ENCODE measurements around the gene FRAS1. TPM values are rescaled to one million over a fixed set of nuclear protein-coding genes. Genes with fewer than 3 reads are reported as not detected.
"Not testable (repeated sequence)": the region's sequence is repeated elsewhere in the genome, so short reads cannot be mapped to it uniquely, and the experiment has no call there.

The FRAS1 gene
- total RNA-seq, 1 experiment from 2014 or later = 13.1 TPM

GRCh38 chr4:78496021-78496643 is 439.0 kb downstream of the FRAS1 start:
- POLR2A ChIA-PET (ENCODE audit: unreplicated experiment) = no interaction called here
- H3K4me3 ChIP-seq = no peak overlapping the region
- no peak overlapping the region for H3K4me2 ChIP-seq
- no TSS peak for BruUV-seq (replicated peaks)
- no peak overlapping the region for H3K27ac ChIP-seq
- no peak for DNase-seq
- no peaks in the 10 kb centered on the region for H3K9me3 ChIP-seq (ENCODE audit: insufficient read depth, low read depth)
- TF ChIP-seq CTCF (conservative IDR thresholded peaks at IDR 0.05) = no peak
- TF ChIP-seq EZH2 (IDR thresholded peaks at IDR 0.05; ENCODE audit: low read depth) = no peak
- H3K36me3 ChIP-seq (ENCODE audit: low read depth) = no peaks in the 10 kb centered on the region
- no peaks in the 10 kb centered on the region; the same call in 1 of the 2 replicates for H3F3A ChIP-seq (ENCODE audit: insufficient read depth, low read depth)
- H2AFZ ChIP-seq = no peak overlapping the region
- no peaks in the 10 kb centered on the region for H3K4me1 ChIP-seq (replicated peaks; ENCODE audit: insufficient read depth)
- CTCF ChIA-PET = no interaction called here
- H3K9me2 ChIP-seq (ENCODE audit: insufficient read depth) = no peaks in the 10 kb centered on the region
- no peaks in the 10 kb centered on the region for H3K79me2 ChIP-seq (ENCODE audit: low read depth)
- H3K27me3 ChIP-seq (ENCODE audit: insufficient read depth, low read depth) = no peaks in the 10 kb centered on the region
- H4K20me1 ChIP-seq (ENCODE audit: insufficient read depth) = no peaks in the 10 kb centered on the region
- intact Hi-C loops (cut with micrococcal nuclease; ENCODE audit: unreplicated experiment) = no loop called here

- H3K36me3 ChIP-seq (ENCODE audit: low read depth); H3K27ac ChIP-seq; POLR2A ChIA-PET (ENCODE audit: unreplicated experiment); H3K4me2 ChIP-seq; H2AFZ ChIP-seq; H3K9me2 ChIP-seq (ENCODE audit: insufficient read depth); H3K4me1 ChIP-seq (replicated peaks; ENCODE audit: insufficient read depth); H3K79me2 ChIP-seq (ENCODE audit: low read depth); DNase-seq; H3F3A ChIP-seq (ENCODE audit: insufficient read depth, low read depth); intact Hi-C loops (cut with micrococcal nuclease; ENCODE audit: unreplicated experiment); H4K20me1 ChIP-seq (ENCODE audit: insufficient read depth); BruUV-seq (replicated peaks); CTCF ChIA-PET; H3K9me3 ChIP-seq (ENCODE audit: insufficient read depth, low read depth); H3K27me3 ChIP-seq (ENCODE audit: insufficient read depth, low read depth); H3K4me3 ChIP-seq: not testable (repeated sequence)
Observed at GRCh38 chr4:78506260-78506659, 449.1 kb downstream of the FRAS1 start.

- Histone ChIP-seq H3K36me3 (ENCODE audit: low read depth) (no peaks in the 10 kb centered on the region), H3K9me3 (ENCODE audit: insufficient read depth, low read depth) (no peaks in the 10 kb centered on the region), H2AFZ (no peak overlapping the region), H3K27ac (no peak overlapping the region), H3K9me2 (ENCODE audit: insufficient read depth) (no peaks in the 10 kb centered on the region), H3K27me3 (ENCODE audit: insufficient read depth, low read depth) (no peaks in the 10 kb centered on the region), H3K4me2 (no peak overlapping the region), H3K79me2 (ENCODE audit: low read depth) (no peaks in the 10 kb centered on the region), H3F3A (ENCODE audit: insufficient read depth, low read depth) (no peaks in the 10 kb centered on the region), H4K20me1 (ENCODE audit: insufficient read depth) (no peaks in the 10 kb centered on the region), H3K4me1 (replicated peaks; ENCODE audit: insufficient read depth) (no peaks in the 10 kb centered on the region), H3K4me3 (no peak overlapping the region)
- no TSS peak for BruUV-seq (replicated peaks)
- ChIA-PET CTCF (no interaction called here), POLR2A (ENCODE audit: unreplicated experiment) (no interaction called here)
- intact Hi-C loops (cut with micrococcal nuclease; ENCODE audit: unreplicated experiment) = no loop called here
- DNase-seq = no peak
- TF ChIP-seq EZH2 (IDR thresholded peaks at IDR 0.05; ENCODE audit: low read depth) (no peak), CTCF (conservative IDR thresholded peaks at IDR 0.05) (no peak)
Observed at GRCh38 chr4:78509043-78509442, 451.9 kb downstream of the FRAS1 start.

- ChIA-PET CTCF (no interaction called here), POLR2A (ENCODE audit: unreplicated experiment) (no interaction called here)
- BruUV-seq (replicated peaks) = no TSS peak
Observed at GRCh38 chr4:78510108-78510507, 453.0 kb downstream of the FRAS1 start.

More at GRCh38 chr4:78510108-78510507, 453.0 kb downstream of the FRAS1 start:
- H3K79me2 ChIP-seq (ENCODE audit: low read depth) = no peaks in the 10 kb centered on the region
- no peaks in the 10 kb centered on the region for H3K9me3 ChIP-seq (ENCODE audit: insufficient read depth, low read depth)
- no peaks in the 10 kb centered on the region for H4K20me1 ChIP-seq (ENCODE audit: insufficient read depth)
- H3K36me3 ChIP-seq (ENCODE audit: low read depth) = no peaks in the 10 kb centered on the region
- no peak for DNase-seq
- no peak overlapping the region for H3K4me3 ChIP-seq
- H3K27ac ChIP-seq = no peak overlapping the region
- no peak overlapping the region for H2AFZ ChIP-seq
- no peak overlapping the region for H3K4me2 ChIP-seq
- no peaks in the 10 kb centered on the region for H3K27me3 ChIP-seq (ENCODE audit: insufficient read depth, low read depth)
- no peaks in the 10 kb centered on the region for H3K4me1 ChIP-seq (replicated peaks; ENCODE audit: insufficient read depth)
- no peaks in the 10 kb centered on the region for H3F3A ChIP-seq (ENCODE audit: insufficient read depth, low read depth)
- TF ChIP-seq CTCF (conservative IDR thresholded peaks at IDR 0.05) (no peak), EZH2 (IDR thresholded peaks at IDR 0.05; ENCODE audit: low read depth) (no peak)
- H3K9me2 ChIP-seq (ENCODE audit: insufficient read depth) = no peaks in the 10 kb centered on the region
- intact Hi-C loops (cut with micrococcal nuclease; ENCODE audit: unreplicated experiment) = no loop called here
